HEK293 (cell line): ENCODE measurements around the gene TICAM1.

Experiments used
- EGR2 ChIP-seq: fragments of 450-650 bp; formaldehyde crosslinking; IDR thresholded peaks from 2 replicates; pipeline ENCODE4 v1.5.1; 2016; ENCODE audit warnings: low read depth, missing biosample characterization, missing genetic modification characterization
- GLIS1 ChIP-seq: fragments of 450-650 bp; formaldehyde crosslinking; IDR thresholded peaks from 2 replicates; pipeline ENCODE4 v1.5.1; 2016; ENCODE audit warnings: missing biosample characterization, missing genetic modification characterization
- GLIS2 ChIP-seq: fragments of 450-650 bp; formaldehyde crosslinking; IDR thresholded peaks from 2 replicates; pipeline ENCODE4 v1.5.1; 2016; ENCODE audit warnings: missing biosample characterization, missing genetic modification characterization
- INSM2 ChIP-seq: fragments of 450-650 bp; formaldehyde crosslinking; IDR thresholded peaks from 2 replicates; pipeline ENCODE4 v1.5.1; 2016; ENCODE audit warnings: missing biosample characterization, missing genetic modification characterization
- KLF16 ChIP-seq: fragments of 450-650 bp; formaldehyde crosslinking; IDR thresholded peaks from 2 replicates; pipeline ENCODE4 v1.5.1; 2017; ENCODE audit warnings: missing biosample characterization, missing genetic modification characterization
- KLF17 ChIP-seq: fragments of 450-650 bp; formaldehyde crosslinking; IDR thresholded peaks from 2 replicates; pipeline ENCODE4 v1.5.1; 2016; ENCODE audit warnings: missing biosample characterization, missing genetic modification characterization
- KLF7 ChIP-seq: fragments of 450-650 bp; formaldehyde crosslinking; IDR thresholded peaks from 2 replicates; pipeline ENCODE4 v1.5.1; 2016; ENCODE audit warnings: missing biosample characterization, missing genetic modification characterization, borderline replicate concordance
- KLF9 ChIP-seq: fragments of 450-650 bp; formaldehyde crosslinking; IDR thresholded peaks from 2 replicates; pipeline ENCODE4 v1.5.1; 2016; ENCODE audit warnings: missing biosample characterization, missing genetic modification characterization, low read depth
- PATZ1 ChIP-seq: fragments of 450-650 bp; formaldehyde crosslinking; IDR thresholded peaks from 2 replicates; pipeline ENCODE4 v1.5.1; 2016; ENCODE audit warnings: missing biosample characterization, missing genetic modification characterization
- PBX3 ChIP-seq: sonication (generic); formaldehyde crosslinking; IDR thresholded peaks from 2 replicates; pipeline ENCODE4 v1.8.1; 2022; ENCODE audit warnings: mild to moderate bottlenecking, moderate library complexity, missing genetic modification reagents
- SETDB1 ChIP-seq: IDR thresholded peaks from one replicate; pipeline ENCODE4 v1.6.1; 2017; ENCODE audit warnings: mild to moderate bottlenecking, low read length, moderate library complexity, mixed read lengths; ENCODE audit not compliant: insufficient read length
- SP2 ChIP-seq: fragments of 450-650 bp; formaldehyde crosslinking; IDR thresholded peaks from 2 replicates; pipeline ENCODE4 v1.5.1; 2016; ENCODE audit warnings: missing biosample characterization, missing genetic modification characterization
- SP3 ChIP-seq: fragments of 450-650 bp; formaldehyde crosslinking; IDR thresholded peaks from 2 replicates; pipeline ENCODE4 v1.5.1; 2016; ENCODE audit warnings: missing biosample characterization, missing genetic modification characterization
- TRIM28 ChIP-seq: IDR thresholded peaks from 2 replicates; pipeline ENCODE4 v1.6.1; 2011; ENCODE audit warnings: low read length, control low read depth, borderline replicate concordance
- YY1 ChIP-seq: fragments of 450-650 bp; formaldehyde crosslinking; IDR thresholded peaks from 2 replicates; pipeline ENCODE4 v1.5.1; 2018; ENCODE audit warnings: missing biosample characterization, missing genetic modification characterization
- ZBTB1 ChIP-seq: fragments of 450-650 bp; formaldehyde crosslinking; IDR thresholded peaks from 2 replicates; pipeline ENCODE4 v1.5.1; 2016; ENCODE audit warnings: missing biosample characterization, missing genetic modification characterization
- ZBTB21 ChIP-seq: fragments of 450-650 bp; formaldehyde crosslinking; IDR thresholded peaks from 2 replicates; pipeline ENCODE4 v1.5.1; 2017; ENCODE audit warnings: missing biosample characterization, missing genetic modification characterization
- ZEB2 ChIP-seq: fragments of 450-650 bp; formaldehyde crosslinking; IDR thresholded peaks from 2 replicates; pipeline ENCODE4 v1.5.1; 2016; ENCODE audit warnings: missing biosample characterization, missing genetic modification characterization
- ZFHX2 ChIP-seq: fragments of 450-650 bp; formaldehyde crosslinking; conservative IDR thresholded peaks from 2 replicates; pipeline ENCODE4 v1.5.1; 2016; ENCODE audit warnings: missing biosample characterization, missing genetic modification characterization
- ZNF2 ChIP-seq: fragments of 450-650 bp; formaldehyde crosslinking; IDR thresholded peaks from 2 replicates; pipeline ENCODE4 v1.5.1; 2016; ENCODE audit warnings: missing biosample characterization, missing genetic modification characterization
- ZNF202 ChIP-seq: fragments of 450-650 bp; formaldehyde crosslinking; IDR thresholded peaks from 2 replicates; pipeline ENCODE4 v1.5.1; 2016; ENCODE audit warnings: missing biosample characterization, missing genetic modification characterization, borderline replicate concordance
- ZNF214 ChIP-seq: fragments of 450-650 bp; formaldehyde crosslinking; IDR thresholded peaks from 2 replicates; pipeline ENCODE4 v1.5.1; 2017; ENCODE audit warnings: missing biosample characterization, mild to moderate bottlenecking, missing genetic modification characterization, borderline replicate concordance
- ZNF311 ChIP-seq: fragments of 450-650 bp; formaldehyde crosslinking; IDR thresholded peaks from 2 replicates; pipeline ENCODE4 v1.5.1; 2017; ENCODE audit warnings: missing biosample characterization, missing genetic modification characterization, borderline replicate concordance
- ZNF341 ChIP-seq: fragments of 450-650 bp; formaldehyde crosslinking; IDR thresholded peaks from 2 replicates; pipeline ENCODE4; 2016; ENCODE audit warnings: low read depth, missing biosample characterization, missing genetic modification characterization
- ZNF449 ChIP-seq: fragments of 450-650 bp; formaldehyde crosslinking; IDR thresholded peaks from 2 replicates; pipeline ENCODE4 v1.5.1; 2017; ENCODE audit warnings: missing biosample characterization, mild to moderate bottlenecking, missing genetic modification characterization, moderate library complexity
- ZNF521 ChIP-seq: fragments of 450-650 bp; formaldehyde crosslinking; IDR thresholded peaks from 2 replicates; pipeline ENCODE4 v1.5.1; 2017; ENCODE audit warnings: missing biosample characterization, mild to moderate bottlenecking, missing genetic modification characterization
- ZNF596 ChIP-seq: fragments of 450-650 bp; IDR thresholded peaks from 2 replicates; pipeline ENCODE4 v1.5.0; 2018; ENCODE audit warnings: missing biosample characterization, mild to moderate bottlenecking, missing genetic modification characterization, moderate library complexity
- ZNF639 ChIP-seq: fragments of 450-650 bp; formaldehyde crosslinking; IDR thresholded peaks from 2 replicates; pipeline ENCODE4 v1.5.1; 2016; ENCODE audit warnings: missing biosample characterization, missing genetic modification characterization
- ZXDB ChIP-seq: fragments of 450-650 bp; formaldehyde crosslinking; IDR thresholded peaks from 2 replicates; pipeline ENCODE4 v1.5.1; 2016; ENCODE audit warnings: missing biosample characterization, missing genetic modification characterization

Gene TICAM1

GRCh38 chr19:4867534-4868285 is 36.2 kb upstream of the TICAM1 start, which contains the start of gene PLIN3 (continued):
- TF ChIP-seq PATZ1 (tag by site-specific recombination) (peak; percentile 94), ZNF341 (tag by site-specific recombination) (peak; percentile 87), EGR2 (peak; percentile 78), SETDB1 (no peak), ZNF521 (tag by site-specific recombination) (no peak), ZNF596 (tag by site-specific recombination) (no peak), ZXDB (tag by site-specific recombination) (peak; percentile 53; the same call in 1 of the 2 replicates), INSM2 (tag by site-specific recombination) (0 out of 2 replicates have a peak, but pooled peaks have one; percentile 12), SP2 (tag by site-specific recombination) (peak; percentile 94), KLF7 (peak; percentile 87), ZNF311 (tag by site-specific recombination) (no peak), ZEB2 (tag by site-specific recombination) (no peak), ZFHX2 (tag by site-specific recombination) (peak; percentile 73), ZNF639 (tag by site-specific recombination) (0 out of 2 replicates have a peak, but pooled peaks have one; percentile 53), GLIS2 (tag by site-specific recombination) (peak; percentile 23; the same call in 1 of the 2 replicates), KLF16 (tag by site-specific recombination) (no peak), PBX3 (CRISPR knock-in tag) (0 out of 2 replicates have a peak, but pooled peaks have one; percentile 64), ZNF202 (tag by site-specific recombination) (no peak), KLF9 (tag by site-specific recombination) (peak; percentile 77), TRIM28 (no peak), KLF17 (peak; percentile 22; the same call in 1 of the 2 replicates), ZBTB1 (tag by site-specific recombination) (no peak), ZBTB21 (no peak; the same call in 1 of the 2 replicates), ZNF449 (no peak), ZNF2 (tag by site-specific recombination) (peak; percentile 61; the same call in 1 of the 2 replicates), SP3 (tag by site-specific recombination) (peak; percentile 91), GLIS1 (tag by site-specific recombination) (peak; percentile 59), ZNF214 (tag by site-specific recombination) (no peak), YY1 (no peak)
